ENCODE measurements around the gene SPRN.

GRCh38 chr10:133394801-133395221, 29.6 kb downstream of the SPRN start:
- no peak for TF ChIP-seq CTCF (IDR thresholded peaks at IDR 0.05)
- TF ChIP-seq POLR2A (IDR thresholded peaks at IDR 0.05) = no peak
